GM12892 (cell line): ENCODE data around the gene PTPN22.
A peak's percentile ranks its signal among the peaks of the same experiment; 100 is the strongest.

Source experiments
- DNase-seq: peaks from one replicate; pipeline ENCODE4 v3.0.0; 2011; ENCODE audit not compliant: insufficient read length
- FAIRE-seq: peaks from 2 replicates; lab custom pipeline; 2011; peaks lifted over from hg19 to GRCh38; lab: Jason Lieb, UNC
- POLR2A ChIP-seq: IDR thresholded peaks from 2 replicates; pipeline ENCODE4 v1.6.1; 2011; ENCODE audit warnings: low read depth, low read length, control low read depth
- POLR2AphosphoS5 ChIP-seq: IDR thresholded peaks from 2 replicates; pipeline ENCODE4 v1.6.1; 2011; ENCODE audit warnings: low read depth, low read length, control low read depth
- TAF1 ChIP-seq: IDR thresholded peaks from 2 replicates; pipeline ENCODE4 v1.6.1; 2011; ENCODE audit warnings: low read depth, mild to moderate bottlenecking, control low read depth, low read length, borderline replicate concordance

Gene PTPN22

GRCh38 chr1:113846391-113847035, 25.0 kb downstream of the PTPN22 start:
- FAIRE-seq: no peak
- no peak for TF ChIP-seq POLR2AphosphoS5
- TF ChIP-seq TAF1: no peak
- TF ChIP-seq POLR2A: no peak
- DNase-seq: no peak

- DNase-seq (no peak), FAIRE-seq (no peak)
- TF ChIP-seq TAF1 (no peak), POLR2A (no peak), POLR2AphosphoS5 (no peak)
Measured at GRCh38 chr1:113836534-113836933, 35.0 kb downstream of the PTPN22 start.

- DNase-seq (no peak), FAIRE-seq (no peak)
- TF ChIP-seq TAF1 (no peak), POLR2AphosphoS5 (no peak)
Measured at GRCh38 chr1:113835686-113836290, 35.7 kb downstream of the PTPN22 start.

DNA sequence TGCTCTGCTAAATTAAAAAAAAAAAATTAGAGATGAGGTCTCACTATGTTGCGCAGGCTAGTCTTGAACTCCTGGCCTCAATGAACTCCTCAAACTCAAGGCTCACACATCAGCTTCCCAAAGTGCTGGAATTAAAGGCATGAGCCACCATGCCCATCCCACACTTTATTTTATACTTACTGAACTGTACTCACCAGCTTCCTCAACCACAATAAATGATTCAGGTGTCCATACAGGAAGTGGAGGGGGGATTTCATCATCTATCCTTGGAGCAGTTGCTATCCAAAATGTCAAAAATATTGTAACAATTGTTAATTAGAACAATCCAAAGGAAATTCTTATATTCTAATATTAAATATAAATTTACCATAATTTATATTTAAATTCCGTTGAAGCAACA, 36.8 kb downstream of the PTPN22 start:
- TF ChIP-seq POLR2A (no peak), TAF1 (no peak), POLR2AphosphoS5 (no peak)
- FAIRE-seq: no peak
- DNase-seq: no peak

GRCh38 chr1:113830039-113830438, 41.5 kb downstream of the PTPN22 start:
- DNase-seq (no peak), FAIRE-seq (no peak)
- TF ChIP-seq POLR2A (no peak), TAF1 (no peak), POLR2AphosphoS5 (no peak)

DNA sequence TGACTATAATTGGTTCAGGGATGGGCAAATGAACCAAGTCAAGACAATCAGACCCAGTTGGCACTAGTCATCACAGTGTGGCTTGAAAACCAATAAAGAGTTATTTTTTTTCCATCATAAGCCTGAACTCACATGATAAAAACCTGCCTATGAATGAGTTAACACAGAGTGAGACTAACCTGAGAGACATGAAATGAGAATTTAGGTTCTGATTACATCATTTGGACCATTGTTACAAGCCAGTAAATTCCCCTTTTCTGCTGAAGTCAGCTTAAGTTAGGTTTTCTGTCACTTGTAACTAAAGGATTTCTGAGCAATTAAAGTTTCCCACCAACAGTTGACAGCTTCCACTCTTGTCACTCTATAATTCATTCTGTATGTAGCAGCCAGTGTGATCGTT, 49.6 kb downstream of the PTPN22 start:
- no peak for TF ChIP-seq TAF1
- TF ChIP-seq POLR2A: no peak
- no peak for TF ChIP-seq POLR2AphosphoS5
- FAIRE-seq: no peak

GRCh38 chr1:113818578-113818977, 52.9 kb downstream of the PTPN22 start:
- FAIRE-seq: no peak
- no peak for DNase-seq
- TF ChIP-seq POLR2A: no peak
- TF ChIP-seq POLR2AphosphoS5: no peak

More for the DNA sequence above, 49.6 kb downstream of the PTPN22 start:
- DNase-seq: no peak

DNA sequence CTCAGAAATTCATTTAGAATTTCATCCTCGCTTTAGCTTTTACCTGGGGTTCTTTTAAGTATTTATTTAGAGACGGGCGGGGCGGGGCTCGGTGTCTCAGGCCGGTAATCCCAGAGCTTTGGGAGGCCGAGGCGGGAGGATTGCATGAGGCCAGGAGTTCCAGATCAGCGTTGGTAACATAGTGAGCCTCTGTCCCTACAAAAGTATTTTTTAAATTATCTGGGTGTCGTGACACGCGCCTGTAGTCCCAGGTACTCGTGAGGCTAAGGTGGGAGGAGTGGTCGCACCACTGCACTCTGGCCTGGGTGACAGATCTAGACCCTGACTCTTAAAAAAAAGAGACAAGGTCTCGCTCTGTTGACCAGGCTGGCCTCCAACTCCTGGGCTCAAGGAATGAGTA, 58.3 kb downstream of the PTPN22 start:
- DNase-seq (no peak), FAIRE-seq (no peak)
- no peak for TF ChIP-seq POLR2A
- no peak for TF ChIP-seq TAF1
- TF ChIP-seq POLR2AphosphoS5: no peak

GRCh38 chr1:113812661-113813135, 58.8 kb downstream of the PTPN22 start:
- no peak for TF ChIP-seq POLR2A
- TF ChIP-seq TAF1: no peak
- TF ChIP-seq POLR2AphosphoS5: no peak
- DNase-seq: no peak
- no peak for FAIRE-seq

GRCh38 chr1:113811888-113812660, 59.4 kb downstream of the PTPN22 start, which contains the start of gene RSBN1:
Gene RSBN1 (minus strand): TSS chr1:113812476. CDS start chr1:113812412, 64 bp downstream.
- FAIRE-seq (peak; percentile 99), DNase-seq (peak; percentile 75)
- peak; percentile 75 for TF ChIP-seq POLR2AphosphoS5
- TF ChIP-seq POLR2A: peak; percentile 91
- peak; percentile 88 for TF ChIP-seq TAF1

DNA sequence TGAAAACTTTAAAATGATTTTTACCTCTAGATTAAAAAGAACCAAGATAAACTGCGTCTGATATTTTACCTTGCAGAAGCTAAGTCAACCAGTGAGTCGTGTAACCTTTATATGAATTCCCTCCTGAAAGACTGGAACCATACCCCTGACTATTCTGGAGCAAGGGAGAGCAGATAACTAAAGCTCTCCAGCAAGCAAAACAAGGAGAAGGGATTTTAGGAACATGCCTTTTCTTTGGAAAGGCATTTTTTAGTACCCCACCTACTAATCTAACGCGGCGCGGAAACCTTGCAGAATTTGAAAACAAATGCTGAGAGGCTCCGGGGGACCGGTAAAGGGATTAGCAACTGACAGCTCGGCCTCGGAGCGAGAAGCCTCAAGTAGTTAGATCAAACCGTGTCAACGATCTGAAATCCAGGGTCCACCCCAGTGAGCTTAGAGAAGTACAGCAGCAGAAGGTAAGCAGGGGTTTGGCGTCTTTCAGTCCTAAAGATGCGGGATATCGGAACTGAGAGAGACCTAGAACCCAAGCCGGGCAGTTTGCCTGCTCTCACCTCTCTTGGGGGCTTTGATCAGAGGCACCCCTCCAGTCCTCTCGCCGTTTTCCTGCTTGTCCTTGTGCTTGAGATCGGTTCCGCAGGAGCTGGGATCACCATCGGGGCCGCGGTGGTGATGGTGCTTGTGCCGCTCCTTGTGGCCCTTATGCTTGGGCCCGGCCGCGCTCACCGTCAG, 60.2 kb downstream of the PTPN22 start:
- DNase-seq: peak; percentile 9
- TF ChIP-seq POLR2AphosphoS5 (no peak), POLR2A (no peak), TAF1 (no peak)
- peak; percentile 38 for FAIRE-seq
